Measurements from ENCODE around the gene GPD1L.
A peak's percentile ranks its signal among the peaks of the same experiment; 100 is the strongest.
"Not testable (repeated sequence)": the region's sequence is repeated elsewhere in the genome, so short reads cannot be mapped to it uniquely, and the experiment has no call there.

Gene GPD1L

GRCh38 chr3:32106132-32106928 lies at the start of gene GPD1L:
Gene GPD1L (plus strand): TSS chr3:32106620. CDS start chr3:32106712, 92 bp downstream.
- DNase-seq (ENCODE audit: low read depth): peak; percentile 58

- DNase-seq (ENCODE audit: low read depth): not testable (repeated sequence)
These were observed 48.0 kb upstream of the GPD1L start for GRCh38 chr3:32058465-32058864.

- DNase-seq (ENCODE audit: low read depth): no peak
These were observed 43.4 kb upstream of the GPD1L start for GRCh38 chr3:32062950-32063582.

- DNase-seq (ENCODE audit: low read depth): no peak
These were observed 39.7 kb upstream of the GPD1L start for GRCh38 chr3:32066686-32067085.

GRCh38 chr3:32074194-32074593 lies 32.2 kb upstream of the GPD1L start:
- DNase-seq (ENCODE audit: low read depth): not testable (repeated sequence)

- DNase-seq (ENCODE audit: low read depth): no peak
These were observed 29.9 kb upstream of the GPD1L start for GRCh38 chr3:32076566-32076965.

GRCh38 chr3:32077260-32078084 lies 28.9 kb upstream of the GPD1L start:
- no peak for DNase-seq (ENCODE audit: low read depth)

GRCh38 chr3:32078085-32078634 lies 28.3 kb upstream of the GPD1L start:
- DNase-seq (ENCODE audit: low read depth): no peak

- DNase-seq (ENCODE audit: low read depth): no peak
These were observed 27.6 kb upstream of the GPD1L start for GRCh38 chr3:32078864-32079263.

- no peak for DNase-seq (ENCODE audit: low read depth)
These were observed 23.7 kb upstream of the GPD1L start for GRCh38 chr3:32082721-32083120.

GRCh38 chr3:32083702-32084270 lies 22.6 kb upstream of the GPD1L start:
- DNase-seq (ENCODE audit: low read depth): no peak

- no peak for DNase-seq (ENCODE audit: low read depth)
These were observed 21.6 kb upstream of the GPD1L start for GRCh38 chr3:32084870-32085269.

- no peak for DNase-seq (ENCODE audit: low read depth)
These were observed 20.0 kb upstream of the GPD1L start for GRCh38 chr3:32086464-32086863.

- no peak for DNase-seq (ENCODE audit: low read depth)
These were observed 16.9 kb upstream of the GPD1L start for GRCh38 chr3:32089476-32089875.

- no peak for DNase-seq (ENCODE audit: low read depth)
These were observed 13.2 kb upstream of the GPD1L start for GRCh38 chr3:32093204-32093603.

GRCh38 chr3:32095431-32095830 lies 11.0 kb upstream of the GPD1L start:
- no peak for DNase-seq (ENCODE audit: low read depth)

GRCh38 chr3:32097768-32098167 lies 8.7 kb upstream of the GPD1L start:
- no peak for DNase-seq (ENCODE audit: low read depth)

- no peak for DNase-seq (ENCODE audit: low read depth)
These were observed 7.9 kb upstream of the GPD1L start for GRCh38 chr3:32098528-32098927.

GRCh38 chr3:32100465-32100864 lies 6.0 kb upstream of the GPD1L start:
- no peak for DNase-seq (ENCODE audit: low read depth)

GRCh38 chr3:32102289-32102688 lies 4.1 kb upstream of the GPD1L start:
- no peak for DNase-seq (ENCODE audit: low read depth)

- DNase-seq (ENCODE audit: low read depth): no peak
These were observed 1.9 kb upstream of the GPD1L start for GRCh38 chr3:32104492-32104891.

Measured in HS-27A (cell line).